Esophagus squamous epithelium (tissue), 5 donors: ENCODE data around the gene RPAP3. TPM values are rescaled to one million over a fixed set of nuclear protein-coding genes. Genes with fewer than 3 reads are reported as not detected.
A peak's percentile ranks its signal among the peaks of the same experiment; 100 is the strongest.
"Not testable (repeated sequence)": the region's sequence is repeated elsewhere in the genome, so short reads cannot be mapped to it uniquely, and the experiment has no call there.

Experiments used
- DNase-seq: peaks from one replicate; lab custom pipeline; 2025; lab: John Stamatoyannopoulos, UW
- H3K27ac ChIP-seq, 4 donors: fragments of 200-600 bp; sonication (generic); one replicate each; pipeline ENCODE4 v1.5.1; 2016 to 2019; ENCODE audit warnings: mild to moderate bottlenecking in 1 of 4
- H3K27me3 ChIP-seq, 4 donors: fragments of 200-600 bp; sonication (generic); 1 replicate in 3 of 4; 2 replicates in 1 of 4; pipeline versions ENCODE4 v1.5.1 to v1.6.0; 2017 to 2021; ENCODE audit warnings: antibody characterized with exemption in 1 of 4
- H3K36me3 ChIP-seq, 3 donors: fragments of 200-600 bp; sonication (generic); one replicate each; pipeline ENCODE4 v1.5.1; 2016 to 2019
- H3K4me1 ChIP-seq, 3 donors: fragments of 200-600 bp; sonication (generic); one replicate each; pipeline ENCODE4 v1.5.1; 2017 to 2019
- H3K4me3 ChIP-seq, 4 donors: fragments of 200-600 bp; sonication (generic); 1 replicate in 3 of 4; 2 replicates in 1 of 4; pipeline ENCODE4 v1.5.1; 2016 to 2019; ENCODE audit warnings: mild to moderate bottlenecking in 2 of 4, moderate library complexity in 1 of 4
- H3K9me3 ChIP-seq, 3 donors: fragments of 200-600 bp; sonication (generic); one replicate each; pipeline ENCODE4 v1.5.1; 2016 to 2019
- POLR2A ChIP-seq, 4 donors: fragments of 450-650 bp; IDR thresholded peaks; one replicate each; pipeline ENCODE4 v1.6.1; 2017; ENCODE audit warnings: antibody characterized with exemption in 4 of 4, mild to moderate bottlenecking in 4 of 4, moderate library complexity in 3 of 4
- WGBS, 2 donors: methylation state at CpG; one replicate each; pipeline ENCODE4 v1.1.5; 2018; 5-methylcytosine and 5-hydroxymethylcytosine counted together
- intact Hi-C: fragments of 100-400 bp; cut with DNase I; formaldehyde crosslinking; loops from one replicate; pipeline ENCODE4 v1.15.0; 2022
- total RNA-seq, 4 donors: library from RNA; depleted of rRNA; stranded (reverse); fragments of >200 nt; gene quantifications; one replicate each; pipeline ENCODE4 v1.1.0, GENCODE V29; 2016
- TF ChIP-seq, protein P1 (sequence below), 6 experiments: fragments of 450-650 bp in 4 of 6; fragments of 200-600 bp in 2 of 6; sonication (generic) in 2 of 6; IDR thresholded peaks; one replicate each; pipeline ENCODE4 v1.5.1; 2016 to 2019; ENCODE audit warnings: antibody characterized with exemption in 6 of 6, mild to moderate bottlenecking in 4 of 6, moderate library complexity in 4 of 6
- donor health status: DM: yes; HTN: yes; CAD: no.

Gene RPAP3
- total RNA-seq, 4 donors from 2014 or later: 7.7 to 20.3 (median 17.7) TPM

DNA sequence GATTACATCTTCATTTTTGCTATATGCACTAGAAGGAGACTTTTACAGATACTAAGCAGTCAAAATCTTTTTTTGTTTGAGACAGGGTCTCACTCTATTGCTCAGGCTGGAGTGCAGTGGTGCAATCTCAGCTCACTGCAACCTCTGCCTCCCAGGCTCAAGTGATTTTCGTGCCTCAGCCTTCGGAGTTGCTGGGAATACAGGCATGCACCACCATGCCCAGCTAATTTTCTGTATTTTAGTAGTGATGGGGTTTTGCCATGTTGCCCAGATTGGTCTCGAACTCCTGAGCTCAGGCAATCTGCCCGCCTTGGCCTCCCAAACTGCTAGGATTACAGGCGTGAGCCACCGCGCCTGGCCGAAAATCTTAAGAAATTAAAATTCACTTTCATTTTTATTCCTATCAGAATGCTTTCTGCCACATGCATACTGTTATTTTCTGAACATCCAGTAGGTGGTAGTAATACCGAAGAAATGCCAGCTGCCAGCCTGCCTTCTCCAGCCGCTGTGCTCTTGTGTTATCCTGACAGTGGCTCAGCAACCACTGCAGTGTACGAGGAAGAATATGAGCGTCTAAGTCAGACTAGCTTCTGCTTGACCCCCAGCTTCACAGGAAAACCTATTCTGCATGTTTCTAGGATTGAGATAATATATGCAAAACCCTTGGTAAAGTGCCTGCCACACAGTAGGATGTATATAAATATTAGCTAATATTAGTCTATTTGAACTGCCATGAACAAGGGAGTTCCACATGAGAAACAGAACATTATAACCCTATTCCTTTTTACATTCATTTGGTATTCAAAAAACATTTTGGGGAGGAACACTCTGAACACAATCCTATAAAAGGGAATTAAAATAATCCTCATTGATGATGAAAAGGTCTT is 54.2 kb downstream of the RPAP3 start:
- TF ChIP-seq, protein P1, sequence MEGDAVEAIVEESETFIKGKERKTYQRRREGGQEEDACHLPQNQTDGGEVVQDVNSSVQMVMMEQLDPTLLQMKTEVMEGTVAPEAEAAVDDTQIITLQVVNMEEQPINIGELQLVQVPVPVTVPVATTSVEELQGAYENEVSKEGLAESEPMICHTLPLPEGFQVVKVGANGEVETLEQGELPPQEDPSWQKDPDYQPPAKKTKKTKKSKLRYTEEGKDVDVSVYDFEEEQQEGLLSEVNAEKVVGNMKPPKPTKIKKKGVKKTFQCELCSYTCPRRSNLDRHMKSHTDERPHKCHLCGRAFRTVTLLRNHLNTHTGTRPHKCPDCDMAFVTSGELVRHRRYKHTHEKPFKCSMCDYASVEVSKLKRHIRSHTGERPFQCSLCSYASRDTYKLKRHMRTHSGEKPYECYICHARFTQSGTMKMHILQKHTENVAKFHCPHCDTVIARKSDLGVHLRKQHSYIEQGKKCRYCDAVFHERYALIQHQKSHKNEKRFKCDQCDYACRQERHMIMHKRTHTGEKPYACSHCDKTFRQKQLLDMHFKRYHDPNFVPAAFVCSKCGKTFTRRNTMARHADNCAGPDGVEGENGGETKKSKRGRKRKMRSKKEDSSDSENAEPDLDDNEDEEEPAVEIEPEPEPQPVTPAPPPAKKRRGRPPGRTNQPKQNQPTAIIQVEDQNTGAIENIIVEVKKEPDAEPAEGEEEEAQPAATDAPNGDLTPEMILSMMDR (IDR thresholded peaks at IDR 0.05): peak; percentile 56 to 77 (median 69)
- no peak for TF ChIP-seq POLR2A (IDR thresholded peaks at IDR 0.05)
- intact Hi-C loops: no loop called here
- Histone ChIP-seq H3K36me3 (no peaks in the 10 kb centered on the region), H3K27me3 (no peaks in the 10 kb centered on the region), H3K9me3 (no peaks in the 10 kb centered on the region), H3K27ac (no peak overlapping the region), H3K4me1 (peaks cover 4 to 20% (median 6%) of the 10 kb centered on the region in 3 donors), H3K4me3 (peak overlapping the region in 1 of 4 donors; percentile 31)
- DNase-seq: no peak
- 35 to 45% methylated on average over 12 of the region's 12 CpGs for WGBS, 2 donors

DNA sequence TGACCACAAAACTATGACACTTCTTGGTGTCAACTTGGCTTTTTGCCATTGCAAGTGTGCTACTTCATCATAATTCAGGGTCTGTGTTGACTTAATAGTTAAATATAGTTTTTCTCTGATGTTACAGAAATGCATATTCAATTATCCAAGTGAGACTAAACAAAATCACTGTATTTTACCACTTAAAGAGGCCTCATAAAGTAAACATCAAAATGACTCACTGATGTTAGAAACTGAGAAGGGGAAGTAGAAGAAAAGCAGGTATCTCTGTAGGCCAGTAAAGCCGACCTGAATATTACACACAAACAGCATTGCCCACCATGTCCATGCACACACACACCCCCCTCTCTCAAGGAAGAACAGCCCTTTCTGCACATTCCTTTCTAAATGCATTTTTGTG is 55.4 kb downstream of the RPAP3 start:
- no peaks in the 10 kb centered on the region for H3K9me3 ChIP-seq
- WGBS, 2 donors: 67 to 68% methylated on average over 1 of the region's 1 CpG
- H3K27me3 ChIP-seq: no peaks in the 10 kb centered on the region
- peaks cover 4 to 20% (median 6%) of the 10 kb centered on the region in 3 donors for H3K4me1 ChIP-seq
- intact Hi-C loops: no loop called here
- no peak overlapping the region for H3K4me3 ChIP-seq
- no peak overlapping the region for H3K27ac ChIP-seq
- no peaks in the 10 kb centered on the region for H3K36me3 ChIP-seq
- no peak for TF ChIP-seq POLR2A (IDR thresholded peaks at IDR 0.05)
- TF ChIP-seq, protein P1 (IDR thresholded peaks at IDR 0.05): no peak
- no peak for DNase-seq

DNA sequence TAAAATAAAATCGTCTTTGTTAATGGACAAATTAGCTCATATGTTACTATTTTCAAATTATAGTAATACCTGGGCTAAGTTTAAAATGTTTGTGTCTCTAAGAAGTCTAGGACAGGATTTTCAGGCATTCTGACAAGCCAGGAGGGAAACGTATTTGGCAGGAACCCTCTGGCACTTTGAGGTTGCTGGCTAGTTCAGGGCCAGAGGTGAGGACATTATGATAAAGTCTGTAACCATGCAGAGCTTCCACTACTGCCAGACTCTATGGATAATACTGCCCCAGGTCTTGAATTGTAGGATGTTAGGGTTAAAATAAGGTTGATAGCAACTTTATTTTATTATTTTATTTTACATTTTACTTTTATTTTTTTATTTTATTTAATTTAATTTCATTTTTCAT is 56.4 kb downstream of the RPAP3 start:
- no peaks in the 10 kb centered on the region for H3K9me3 ChIP-seq
- peaks cover 0 to 2% (median 0%) of the 10 kb centered on the region in 3 donors for H3K36me3 ChIP-seq
- no peak overlapping the region for H3K27ac ChIP-seq
- no peak for DNase-seq
- intact Hi-C loops: no loop called here
- 80 to 85% methylated on average over 2 of the region's 2 CpGs for WGBS, 2 donors
- TF ChIP-seq POLR2A (IDR thresholded peaks at IDR 0.05): no peak
- TF ChIP-seq, protein P1 (IDR thresholded peaks at IDR 0.05): no peak
- no peaks in the 10 kb centered on the region for H3K27me3 ChIP-seq
- H3K4me3 ChIP-seq: no peak overlapping the region
- peaks cover 4 to 20% (median 6%) of the 10 kb centered on the region in 3 donors for H3K4me1 ChIP-seq

DNA sequence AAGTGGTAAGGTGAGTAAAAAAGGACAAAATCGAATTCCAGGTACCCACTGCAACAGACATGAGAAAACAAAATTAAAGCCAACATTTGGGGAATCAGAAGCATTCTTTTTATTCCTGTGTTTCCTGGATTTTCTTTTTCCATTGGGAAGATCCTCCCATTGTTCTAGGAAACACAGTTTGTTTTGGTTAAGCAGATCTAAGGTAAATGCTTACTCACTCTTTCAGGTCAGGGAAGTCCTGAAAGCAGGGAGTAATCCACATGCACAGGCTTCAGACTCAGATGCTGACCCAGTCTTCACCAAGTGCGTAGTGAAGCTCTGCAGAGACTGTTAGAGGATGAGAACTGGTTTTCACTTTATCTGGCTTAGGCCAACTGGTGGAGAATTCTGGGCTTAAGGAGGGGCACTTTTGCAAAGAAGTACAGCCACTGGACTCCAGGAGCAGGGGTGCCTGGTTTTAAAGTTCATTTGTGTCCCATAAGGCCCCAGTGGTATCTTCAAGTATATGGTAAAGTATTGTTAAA is 57.7 kb downstream of the RPAP3 start:
- WGBS, 2 donors: 88 to 89% methylated on average over 2 of the region's 2 CpGs
- Histone ChIP-seq H3K4me1 (peaks cover 4 to 20% (median 6%) of the 10 kb centered on the region in 3 donors), H3K27ac (no peak overlapping the region), H3K27me3 (no peaks in the 10 kb centered on the region), H3K9me3 (peaks cover 0 to 9% (median 7%) of the 10 kb centered on the region in 3 donors), H3K4me3 (no peak overlapping the region), H3K36me3 (peaks cover 0 to 14% (median 0%) of the 10 kb centered on the region in 3 donors)
- intact Hi-C loops: no loop called here
- no peak for DNase-seq
- no peak for TF ChIP-seq POLR2A (IDR thresholded peaks at IDR 0.05)
- TF ChIP-seq, protein P1 (IDR thresholded peaks at IDR 0.05): no peak

DNA sequence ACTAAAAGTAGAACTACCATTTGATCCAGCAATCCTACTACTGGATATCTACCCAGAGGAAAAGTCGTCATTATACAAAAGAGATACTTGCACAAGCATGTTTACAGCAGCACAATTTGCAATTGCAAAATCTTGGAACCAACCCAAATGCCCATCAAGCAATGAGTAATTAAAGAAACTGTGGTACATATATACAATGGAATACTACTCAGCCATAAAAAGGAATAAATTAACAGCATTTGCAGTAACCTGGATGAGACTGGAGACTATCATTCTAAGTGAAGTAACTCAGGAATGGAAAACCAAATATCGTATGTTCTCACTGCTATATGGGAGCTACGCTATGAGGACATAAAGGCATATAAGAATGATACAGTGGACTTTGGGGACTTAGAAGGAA is 63.5 kb downstream of the RPAP3 start:
- Histone ChIP-seq H3K9me3 (peaks cover 0 to 29% (median 19%) of the 10 kb centered on the region in 3 donors), H3K36me3 (peaks cover 0 to 22% (median 0%) of the 10 kb centered on the region in 3 donors)
- H3K4me3 ChIP-seq, intact Hi-C loops, H3K27me3 ChIP-seq, H3K27ac ChIP-seq, DNase-seq, H3K4me1 ChIP-seq: not testable (repeated sequence)
- WGBS, 2 donors: 77 to 81% methylated on average over 3 of the region's 3 CpGs
